GM19397 (cell line): ENCODE data around the gene CCNT1.
A peak's percentile ranks its signal among the peaks of the same experiment; 100 is the strongest.
"Not testable (repeated sequence)": the region's sequence is repeated elsewhere in the genome, so short reads cannot be mapped to it uniquely, and the experiment has no call there.

Experiments used
- ATAC-seq: cut with Tn5 transposase; IDR thresholded peaks from one replicate; pipeline ENCODE4 v1.9.1; 2021; ENCODE audit warnings: mild to moderate bottlenecking, moderate library complexity; ENCODE audit not compliant: unreplicated experiment

CCNT1 gene

DNA sequence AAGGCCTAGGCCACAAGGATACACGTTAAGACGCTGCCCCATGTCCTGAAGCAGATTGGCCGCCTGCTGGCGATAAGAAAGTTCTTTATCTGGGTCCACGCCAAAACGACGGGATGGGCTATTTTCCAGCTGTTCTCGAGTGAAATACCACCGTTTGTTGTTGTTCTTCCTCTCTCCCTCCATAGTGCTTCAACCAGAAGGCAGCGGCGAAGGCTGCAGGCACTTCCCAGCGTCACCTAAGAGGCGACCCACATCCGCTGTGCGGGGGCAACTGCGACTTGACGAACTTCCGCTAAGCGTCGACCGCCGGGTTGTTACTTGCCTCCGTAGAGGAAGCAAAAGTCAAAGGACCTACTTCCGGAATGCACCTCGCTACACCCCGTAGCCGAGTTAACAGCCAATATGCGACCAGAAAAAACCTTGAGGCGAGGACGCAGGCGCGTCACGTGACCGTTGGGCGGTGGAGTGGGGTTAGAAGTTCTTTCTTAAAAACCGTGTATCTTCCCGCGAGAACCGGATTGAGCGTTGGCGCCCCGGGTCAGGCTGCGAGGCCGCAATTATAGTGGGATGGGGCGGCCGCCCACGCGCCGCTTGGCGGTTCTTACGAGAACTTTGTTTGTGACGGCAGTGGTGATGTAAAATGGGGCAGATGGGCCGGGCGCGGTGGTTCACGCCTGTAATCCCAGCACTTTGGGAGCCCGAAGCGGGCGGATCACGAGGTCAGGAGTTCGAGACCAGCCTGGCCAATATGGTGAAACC is at the start of gene CCNT1:
Gene CCNT1, minus strand, starts transcription at position 215 of the 759 bp plus-strand sequence. Its CDS starts 32 bp downstream, at position 183.
- ATAC-seq = peak; percentile 98

DNA sequence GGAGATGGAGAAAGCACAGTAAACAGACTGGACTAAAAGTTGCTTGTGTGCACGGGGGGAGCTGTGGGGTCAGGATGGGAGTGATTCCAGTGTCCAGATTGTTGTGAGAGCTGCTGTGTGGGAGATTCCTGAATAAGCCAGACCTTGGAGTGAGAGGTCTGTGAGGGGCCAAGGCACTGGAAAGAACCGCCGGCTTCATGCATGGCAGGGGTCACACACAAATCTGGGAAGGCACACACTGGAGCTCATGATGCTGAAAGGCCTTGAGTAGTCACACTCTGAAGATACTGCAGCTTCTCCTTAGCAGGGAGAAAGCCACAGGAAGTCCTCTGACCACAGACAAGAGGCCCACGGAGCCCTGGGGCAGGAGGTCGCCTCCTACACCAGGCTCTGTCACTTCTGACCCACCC is 49.3 kb upstream of the CCNT1 start:
- ATAC-seq = no peak

DNA sequence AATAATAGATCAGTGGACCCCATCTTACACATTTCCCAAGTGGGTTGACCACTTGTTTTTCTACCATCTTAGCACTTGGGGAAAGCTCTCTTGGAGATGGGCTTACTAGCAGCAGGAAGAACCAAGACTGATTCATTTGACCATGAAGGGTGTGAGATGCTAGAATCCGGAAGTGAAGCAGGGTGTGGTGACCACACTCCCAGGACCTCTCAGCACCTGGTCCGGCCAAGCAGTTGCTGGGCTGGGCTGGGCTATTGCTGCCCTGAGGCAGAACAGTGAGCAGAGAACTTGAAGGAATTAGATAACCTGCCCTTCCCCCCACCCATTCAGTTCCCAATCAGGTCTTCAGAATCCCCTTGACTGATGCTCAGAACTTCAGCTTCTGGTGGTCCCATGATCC is 48.0 kb upstream of the CCNT1 start:
- no peak for ATAC-seq

DNA sequence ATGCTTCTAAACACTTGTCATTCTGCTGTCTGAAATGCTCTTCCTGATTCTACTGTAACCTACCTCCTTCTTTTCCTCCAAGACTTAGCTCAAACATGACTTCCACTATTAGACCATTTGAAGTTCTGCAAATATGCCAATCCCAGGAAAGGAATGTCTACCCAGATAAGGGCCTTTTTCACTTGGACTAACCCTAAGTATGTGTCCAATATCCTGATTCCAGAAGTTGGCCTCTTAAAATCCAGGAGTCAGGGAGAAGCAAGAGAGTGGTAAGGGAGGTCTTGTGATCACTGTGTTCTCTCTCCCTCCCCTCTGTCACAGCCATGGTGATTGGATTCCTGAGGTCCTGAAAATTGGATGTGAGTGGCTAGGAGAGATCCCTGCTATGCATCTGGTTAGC is 42.2 kb upstream of the CCNT1 start:
- ATAC-seq = no peak

DNA sequence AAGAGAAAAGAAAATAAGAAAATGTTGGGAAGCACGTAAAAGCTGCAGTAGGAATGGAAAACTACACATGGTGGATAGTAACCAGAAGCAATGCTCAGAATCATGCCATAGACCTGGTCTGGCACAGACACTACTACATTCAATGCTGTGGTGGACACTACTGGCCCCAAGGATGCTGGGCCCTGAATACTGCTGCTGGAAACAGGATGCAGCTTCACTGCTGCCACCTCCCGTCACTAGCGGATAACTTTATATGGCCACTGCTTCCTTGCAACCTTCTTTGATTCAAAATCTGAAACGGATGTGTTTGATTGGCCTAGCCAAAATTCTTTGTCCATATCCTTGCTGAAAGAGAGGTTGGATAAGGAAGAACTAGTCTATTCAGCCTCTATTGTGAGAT is 41.7 kb upstream of the CCNT1 start:
- no peak for ATAC-seq

DNA sequence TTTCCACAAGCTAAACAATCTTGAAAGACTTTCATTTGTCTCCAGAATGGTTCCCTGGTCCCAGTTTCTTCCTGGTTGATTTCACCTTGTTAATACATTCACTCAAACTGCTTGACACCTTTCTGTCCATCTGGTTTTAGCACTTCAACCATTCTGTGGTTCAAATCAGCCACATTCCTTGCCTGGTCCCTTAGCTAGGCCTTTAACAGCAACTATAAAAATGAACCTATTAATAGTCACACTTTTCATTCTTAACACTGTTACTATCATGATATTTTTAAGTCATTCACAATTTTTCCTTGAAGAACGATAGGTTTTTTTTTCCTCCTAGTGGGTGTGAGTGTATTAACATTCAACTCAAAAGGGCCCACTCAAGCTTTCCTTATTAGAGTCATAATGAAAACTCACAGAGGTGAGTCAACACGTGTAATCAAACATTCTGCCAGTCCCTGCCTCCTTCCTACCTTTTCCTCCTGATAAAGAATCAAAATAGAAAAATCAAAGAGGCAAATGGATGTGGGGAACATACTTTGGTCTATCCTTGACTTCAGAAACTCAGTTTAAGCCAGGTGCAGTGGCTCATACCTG is 34.4 kb upstream of the CCNT1 start:
- no peak for ATAC-seq

DNA sequence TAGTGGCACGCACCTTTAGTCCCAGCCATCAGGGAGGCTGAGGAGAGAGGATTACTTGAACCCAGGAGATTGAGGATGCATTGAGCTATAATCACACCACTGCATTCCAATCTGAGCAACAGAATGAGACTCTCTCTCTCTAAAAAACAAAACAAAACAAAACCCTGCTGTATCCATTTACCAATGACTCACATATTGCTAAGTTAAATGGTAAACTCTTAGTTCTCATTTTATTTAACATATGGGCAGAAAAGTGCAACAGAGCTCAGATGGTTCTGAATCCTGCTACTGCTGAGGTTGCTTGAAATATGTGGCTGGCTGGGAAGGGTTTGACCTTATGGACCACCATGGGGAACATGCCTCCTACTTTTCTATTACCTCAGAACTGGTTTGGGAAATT is 33.7 kb upstream of the CCNT1 start:
- ATAC-seq = no peak

DNA sequence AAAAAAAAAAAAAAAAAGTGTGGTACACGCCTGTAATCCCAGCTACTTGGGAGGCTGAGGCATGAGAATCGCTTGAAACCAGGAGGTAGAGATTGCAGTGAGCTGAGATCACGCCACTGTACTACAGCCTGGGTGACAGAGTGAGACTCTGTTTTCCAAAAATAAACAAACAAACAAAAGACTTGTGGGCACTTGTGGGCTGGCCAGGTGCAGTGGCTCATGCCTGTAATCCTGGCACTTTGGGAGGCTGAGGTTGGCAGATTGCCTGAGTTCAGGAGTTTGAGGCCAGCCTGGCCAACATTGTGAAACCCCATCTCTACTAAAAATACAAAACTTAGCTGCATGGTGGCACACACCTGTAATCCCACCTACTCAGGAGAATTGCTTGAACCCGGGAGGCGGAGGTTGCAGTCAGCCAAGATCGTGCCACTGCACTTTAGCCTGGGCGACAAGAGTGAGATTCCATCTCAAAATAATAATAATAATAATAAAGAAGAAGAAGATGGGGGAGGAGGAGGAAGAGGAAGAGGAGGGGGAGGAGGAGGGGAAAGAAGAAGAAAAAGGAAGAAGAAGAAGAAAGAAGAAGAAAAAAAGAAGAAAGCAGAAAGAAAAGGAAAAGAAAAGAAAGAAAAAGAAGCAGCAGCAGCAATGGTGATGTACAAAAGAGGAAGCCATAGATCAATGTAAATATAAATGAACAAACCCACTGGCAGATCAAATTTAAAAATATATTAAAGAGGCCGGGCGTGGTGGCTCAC is 27.9 kb upstream of the CCNT1 start:
- no peak for ATAC-seq

DNA sequence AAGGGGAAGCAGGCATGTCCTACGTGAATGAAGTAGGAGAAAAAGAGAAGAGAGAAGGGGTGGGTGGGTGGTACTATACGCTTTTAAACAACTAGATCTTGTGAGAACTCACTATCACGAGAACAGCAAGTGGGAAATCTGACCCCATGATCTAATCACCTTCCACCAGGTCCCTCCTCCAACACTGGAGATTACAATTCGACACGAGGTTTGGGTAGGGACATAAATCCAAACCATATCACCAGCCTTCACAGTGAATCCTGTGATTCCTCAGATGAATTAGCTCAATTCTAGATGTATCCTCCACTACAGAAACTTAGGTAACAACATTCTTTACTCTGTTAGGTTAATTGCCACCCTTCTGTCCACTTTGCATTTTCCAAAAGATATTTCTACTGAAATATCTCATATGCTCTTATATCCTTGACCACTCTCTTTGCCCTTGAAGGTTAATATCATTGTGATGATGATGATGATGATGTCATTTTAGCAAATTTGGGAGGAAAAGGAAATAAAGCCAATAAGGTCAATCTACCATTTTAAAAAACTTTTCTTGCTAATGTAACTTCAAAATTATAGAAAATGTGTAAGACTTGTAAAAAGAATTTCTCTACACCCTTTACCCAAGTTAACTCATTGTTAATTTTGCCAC is 23.2 kb upstream of the CCNT1 start:
- ATAC-seq = no peak

DNA sequence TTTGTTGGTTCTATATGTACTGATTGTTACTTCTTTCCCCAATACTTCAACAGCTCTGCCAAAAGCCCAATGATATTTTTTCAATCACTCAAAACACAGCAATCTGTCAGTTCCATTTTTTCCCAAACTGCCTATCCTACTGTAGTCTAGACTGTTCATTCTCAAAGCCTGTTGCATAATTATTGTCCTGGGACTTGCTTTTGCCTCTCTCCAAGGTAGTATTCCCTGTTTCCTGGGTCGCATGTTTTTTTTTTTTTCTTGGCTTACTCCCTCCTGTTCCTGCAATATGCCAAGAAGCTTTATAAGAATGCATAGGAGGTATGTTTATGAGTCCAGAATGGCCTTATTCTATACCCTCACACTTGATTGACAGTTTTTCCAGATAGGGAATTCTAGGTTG is 19.9 kb upstream of the CCNT1 start:
- no peak for ATAC-seq

DNA sequence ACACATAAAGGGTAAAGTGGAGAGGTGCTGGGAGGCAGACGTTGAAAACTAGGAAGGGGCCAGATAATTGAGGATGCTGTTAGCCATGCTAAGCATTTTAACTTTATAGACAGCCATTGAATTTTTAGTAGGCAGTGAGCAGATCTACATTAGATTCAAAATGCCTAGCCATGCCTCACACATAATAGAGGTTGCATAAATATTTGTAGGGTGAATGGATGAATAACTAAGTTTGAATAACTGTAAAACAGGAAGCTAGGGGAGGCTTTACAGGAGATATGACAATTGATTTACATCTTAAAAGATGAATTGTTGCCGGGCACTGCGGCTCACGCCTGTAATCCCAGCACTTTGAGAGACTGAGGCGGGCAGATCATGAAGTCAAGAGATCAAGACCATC is 12.3 kb upstream of the CCNT1 start:
- ATAC-seq = no peak

DNA sequence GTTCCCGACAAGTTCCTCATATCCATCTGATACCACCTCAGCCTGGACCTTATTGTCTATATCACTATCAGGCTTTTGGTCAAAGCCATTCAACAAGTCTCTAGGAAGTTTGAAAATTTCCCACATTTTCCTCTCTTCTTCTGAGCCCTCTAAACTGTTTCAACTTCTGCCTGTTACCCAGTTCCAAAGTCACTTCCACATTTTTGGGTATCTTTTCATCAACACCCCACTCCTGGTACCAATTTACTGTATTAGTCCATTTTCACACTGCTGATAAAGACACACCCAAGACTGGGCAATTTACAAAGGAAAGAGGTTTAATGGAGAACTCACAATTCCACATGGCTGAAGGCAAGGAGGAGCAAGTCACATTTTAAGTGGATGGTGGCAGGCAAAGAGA is 4.2 kb upstream of the CCNT1 start:
- not testable (repeated sequence) for ATAC-seq

DNA sequence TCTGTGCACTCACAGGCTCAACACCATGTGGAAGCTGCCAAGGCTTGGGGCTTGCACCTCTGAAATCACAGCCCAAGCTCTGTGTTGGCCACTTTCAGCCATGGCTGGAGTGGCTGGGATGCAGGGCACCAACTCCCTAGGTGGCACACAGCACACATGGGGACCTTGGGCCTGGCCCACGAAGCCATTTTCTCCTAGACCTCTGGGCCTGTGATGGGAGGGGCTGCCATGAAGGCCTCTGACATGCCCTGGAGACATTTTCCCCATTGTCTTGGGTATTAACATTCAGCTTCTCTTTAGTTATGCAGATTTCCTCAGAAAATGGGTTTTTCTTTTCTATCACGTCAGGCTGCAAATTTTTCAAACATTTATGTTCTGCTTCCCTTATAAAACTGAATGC is 3.7 kb upstream of the CCNT1 start:
- not testable (repeated sequence) for ATAC-seq

DNA sequence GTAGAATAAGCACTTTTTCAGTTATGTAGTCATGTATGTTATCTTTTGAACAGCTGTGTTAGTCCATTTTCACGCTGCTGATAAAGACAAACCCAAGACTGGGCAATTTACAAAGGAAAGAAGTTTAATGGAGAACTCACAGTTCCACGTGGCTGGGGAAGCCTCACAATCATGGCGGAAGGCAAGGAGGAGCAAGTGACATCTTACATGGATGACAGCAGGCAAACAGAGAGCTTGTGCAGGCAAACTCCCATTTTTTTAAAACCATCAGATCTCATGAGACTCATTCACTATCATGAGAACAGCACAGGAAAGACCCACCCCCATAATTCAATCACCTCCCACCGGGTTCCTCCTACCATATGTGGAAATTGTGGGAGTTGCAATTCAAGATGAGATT is 2.5 kb upstream of the CCNT1 start:
- not testable (repeated sequence) for ATAC-seq

DNA sequence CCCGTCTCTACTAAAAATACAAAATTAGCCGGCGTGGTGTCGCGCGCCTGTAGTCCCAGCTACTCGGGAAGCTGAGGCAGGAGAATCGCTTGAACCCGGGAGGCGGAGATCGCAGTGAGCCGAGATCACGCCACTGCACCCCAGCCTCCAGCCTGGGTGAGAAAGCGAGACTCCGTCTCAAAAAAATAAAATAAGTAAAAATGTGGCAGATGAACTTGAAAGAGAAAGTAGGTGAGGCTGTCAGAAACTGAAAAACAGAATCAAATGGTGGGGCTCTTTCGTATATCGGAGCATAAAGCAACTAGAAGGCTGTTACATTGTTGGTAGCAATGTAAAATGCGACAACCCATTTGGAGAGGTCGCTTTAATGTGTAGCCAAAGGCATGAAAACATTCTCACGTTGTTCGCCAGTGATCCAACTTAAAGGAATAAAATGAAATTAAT is 767 bp upstream of the CCNT1 start:
- ATAC-seq = no peak

DNA sequence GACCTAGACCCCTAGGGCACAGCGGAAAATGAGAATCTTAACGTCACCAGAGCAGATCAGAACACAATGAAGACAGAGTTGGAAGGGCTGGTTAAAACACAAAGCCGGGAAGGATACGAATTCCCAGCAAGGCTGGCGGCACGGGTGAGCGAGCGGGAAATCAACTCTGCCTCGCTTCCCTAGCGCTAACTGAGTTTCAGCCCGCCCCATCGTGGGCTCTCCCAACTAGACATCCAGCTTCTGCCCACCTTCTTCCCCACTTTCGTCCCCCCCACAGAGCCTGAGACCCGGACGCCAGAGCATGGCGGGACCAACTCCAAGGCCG is 377 bp downstream of the CCNT1 start:
- no peak for ATAC-seq

DNA sequence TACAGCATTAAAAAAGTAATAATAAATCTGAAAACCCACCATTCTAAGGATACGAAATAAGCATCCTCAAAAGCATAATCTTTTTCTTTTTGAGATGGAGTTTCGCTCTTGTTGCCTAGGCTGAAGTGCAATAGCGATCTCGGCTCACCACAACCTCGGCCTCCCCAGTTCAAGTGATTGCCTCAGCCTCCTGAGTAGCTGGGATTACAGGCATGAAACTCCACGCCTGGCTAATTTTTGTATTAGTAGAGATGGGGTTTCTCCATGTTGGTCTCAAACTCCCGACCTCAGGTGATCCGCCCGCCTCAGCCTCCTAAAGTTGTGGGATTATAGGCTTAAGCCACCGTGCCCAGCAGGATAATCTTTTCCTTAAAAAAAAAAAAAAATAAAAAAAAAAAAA is 4.3 kb downstream of the CCNT1 start:
- no peak for ATAC-seq

DNA sequence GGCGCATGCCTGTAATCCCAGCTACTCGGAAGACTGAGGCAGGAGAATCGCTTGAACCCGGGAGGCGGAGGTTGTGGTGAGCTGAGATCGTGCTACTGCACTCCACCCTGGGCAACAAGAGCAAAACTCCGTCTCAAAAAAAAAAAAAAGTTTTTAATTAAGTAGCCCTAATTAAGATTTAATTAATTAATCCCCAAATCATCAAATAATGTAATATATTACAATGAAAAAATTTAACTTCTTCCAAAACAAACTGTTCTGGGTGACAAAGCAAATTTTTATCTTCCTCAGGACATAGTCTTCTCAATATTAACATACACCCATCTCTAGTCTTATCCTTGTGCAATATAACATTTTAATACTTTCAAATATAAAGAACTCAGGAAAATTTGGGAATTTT is 17.7 kb downstream of the CCNT1 start:
- ATAC-seq = not testable (repeated sequence)

DNA sequence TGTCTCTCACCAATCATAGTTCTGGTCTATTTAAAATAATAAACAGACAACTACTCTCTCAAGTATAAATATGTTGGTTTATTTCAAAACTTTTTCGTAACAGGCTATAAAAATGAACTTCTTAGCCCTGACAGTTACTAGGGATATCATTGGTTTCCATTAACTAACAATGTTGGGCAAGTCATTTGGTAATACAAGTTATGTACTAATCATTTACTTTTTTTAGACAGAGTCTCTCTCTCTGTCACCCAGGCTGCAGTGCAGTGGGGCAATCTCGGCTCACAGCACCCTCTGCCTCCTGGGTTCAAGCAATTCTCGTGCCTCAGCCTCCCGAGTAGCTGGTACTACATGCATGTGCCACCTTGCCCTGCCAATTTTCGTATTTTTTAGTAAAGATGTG is 19.9 kb downstream of the CCNT1 start:
- ATAC-seq = no peak

DNA sequence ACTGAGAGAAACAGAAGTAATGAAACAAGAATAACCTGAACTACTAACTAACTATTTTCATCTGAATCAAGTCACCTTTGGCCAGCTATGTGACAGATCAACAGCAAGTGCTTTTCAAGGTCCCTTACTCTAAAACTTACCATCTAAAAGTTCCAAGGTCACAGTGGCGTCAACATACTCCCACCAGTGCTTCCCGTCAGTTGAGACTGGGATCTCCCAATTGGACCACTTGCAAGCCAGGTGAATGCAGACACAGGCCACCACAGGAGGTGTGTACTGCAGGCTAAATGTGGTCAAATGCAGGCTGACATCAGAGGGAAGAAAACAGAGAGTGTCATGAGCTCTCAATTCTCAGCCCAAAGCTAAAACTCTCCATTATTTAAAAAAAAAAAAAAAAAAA is 20.6 kb downstream of the CCNT1 start:
- no peak for ATAC-seq

DNA sequence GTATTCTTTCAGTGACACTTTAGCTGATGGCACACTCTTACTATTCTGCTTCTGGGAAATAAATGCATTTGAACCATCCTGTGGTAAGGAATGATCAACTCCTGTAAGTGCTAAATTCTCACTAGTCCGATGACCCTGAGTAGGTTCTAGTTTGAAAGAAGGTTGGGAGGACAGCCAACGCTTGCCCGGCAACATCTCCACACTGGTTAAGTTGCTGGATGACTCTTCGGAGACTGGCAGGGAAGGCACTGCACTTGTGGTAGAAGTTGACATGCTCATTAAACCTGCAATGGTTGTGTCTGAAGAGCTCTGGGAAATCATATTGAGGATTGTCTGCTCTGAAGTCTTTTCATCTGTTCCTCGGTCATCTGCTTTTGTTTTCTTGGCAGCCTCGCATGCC is 22.5 kb downstream of the CCNT1 start:
- ATAC-seq = no peak

DNA sequence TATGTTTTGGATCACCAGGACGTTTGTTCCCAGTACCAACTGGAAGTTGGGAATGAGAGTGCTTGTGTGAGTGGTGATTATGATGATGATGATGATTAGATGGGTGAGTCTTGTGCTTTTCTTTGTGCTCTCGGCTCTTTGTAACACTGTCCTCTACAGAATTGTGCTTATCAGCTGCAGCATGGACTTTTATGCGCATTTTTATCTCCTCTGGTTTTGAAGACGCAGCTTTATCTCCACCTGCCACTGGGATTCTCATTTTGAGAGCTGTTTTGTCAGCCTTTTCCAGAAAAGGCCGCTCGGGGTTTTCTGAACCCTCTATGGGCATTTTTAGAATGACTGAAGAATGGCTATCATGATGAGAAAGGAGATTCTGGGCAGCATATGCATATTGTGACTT is 22.9 kb downstream of the CCNT1 start:
- no peak for ATAC-seq
